ENCODE results near the gene SRPRB. TPM values are rescaled to one million over a fixed set of nuclear protein-coding genes. Genes with fewer than 3 reads are reported as not detected.
A peak's percentile ranks its signal among the peaks of the same experiment; 100 is the strongest.

SRPRB gene
- 28.8 and 54.3 TPM in 2 replicates for polyA plus RNA-seq (2012; rRNA removed)
- polyA plus RNA-seq (2012; cell fraction: cytosol; rRNA removed) = 42.1 and 43.6 TPM in 2 replicates
- 25.7 and 28.3 TPM in 2 replicates for polyA plus RNA-seq (2012; cell fraction: nucleus; rRNA removed)

GRCh38 chr3:133805702-133806475 lies at the start of gene SRPRB:
SRPRB (plus strand) TSS chr3:133805815; CDS start chr3:133805849, 34 bp downstream.
- H3K4me2 ChIP-seq = peak within 1 kb of the TSS; percentile 78
- ChIA-PET CTCF (interaction anchor here (1.4 to 2.3 kb wide), 3 partner anchors 15 to 407 kb away, joined by 4 to 6 read pairs (median 5); no protein-coding TSS in a partner anchor), POLR2A (no interaction called here)
- 1% methylated on average over 26 of the region's 53 CpGs for whole genome bisulfite sequencing (ENCODE audit: low lambda C conversion rate)
- no peaks in the 10 kb centered on the region for H3K9me2 ChIP-seq
- peaks cover 0 to 6% of the 10 kb centered on the region in 2 experiments; a peak in 2 of 4 replicates for H3K4me1 ChIP-seq (ENCODE audit: control insufficient read depth in 1 of 2, insufficient read depth in 2 of 2, low read depth in 1 of 2, low read length in 1 of 2)
- H3K9ac ChIP-seq = peak within 1 kb of the TSS; percentile 64
- H3K4me3 ChIP-seq (ENCODE audit: low read depth in 2 of 2, low read length in 1 of 2) = peak within 1 kb of the TSS; percentile 83 to 93
- H3F3A ChIP-seq (replicated peaks; ENCODE audit: insufficient read depth) = peaks cover 4% of the 10 kb centered on the region
- H3K27me3 ChIP-seq (ENCODE audit: insufficient read depth) = no peaks in the 10 kb centered on the region
- H3K36me3 ChIP-seq (replicated peaks in 1 of 2; ENCODE audit: control insufficient read depth in 1 of 2, insufficient read depth in 2 of 2, low read length in 1 of 2) = peaks cover 25 to 29% of the 10 kb centered on the region in 2 experiments
- peak within 1 kb of the TSS in 1 of 2 experiments; percentile 50; a peak in 2 of 4 replicates for H3K27ac ChIP-seq (ENCODE audit: low read depth in 2 of 2, low read length in 1 of 2)
- DNase-seq = peak; percentile 96
- H3K79me2 ChIP-seq (ENCODE audit: insufficient read depth) = peaks cover 17% of the 10 kb centered on the region
- H4K20me1 ChIP-seq (ENCODE audit: insufficient read depth) = no peaks in the 10 kb centered on the region
- H3K9me3 ChIP-seq = no peaks in the 10 kb centered on the region
- H2AFZ ChIP-seq (ENCODE audit: low read depth) = peak within 1 kb of the TSS; percentile 97
- no peak for TF ChIP-seq RFX5 (IDR thresholded peaks at IDR 0.05; ENCODE audit: low read length)
- TF ChIP-seq GABPA (IDR thresholded peaks at IDR 0.05; ENCODE audit: low read depth) = no peak
- no peak for TF ChIP-seq FOXJ3 (CRISPR knock-in tag; IDR thresholded peaks at IDR 0.05)
- TF ChIP-seq MEF2A (IDR thresholded peaks at IDR 0.05; ENCODE audit: borderline replicate concordance, low read depth) = no peak
- TF ChIP-seq POLR2AphosphoS5 (IDR thresholded peaks at IDR 0.05; ENCODE audit: low read depth, low read length) = peak; percentile 80
- TF ChIP-seq SIN3A (IDR thresholded peaks at IDR 0.05; ENCODE audit: borderline replicate concordance, low read depth, low read length) = peak; percentile 55; the same call in 1 of the 2 replicates
- no peak for TF ChIP-seq FOXM1 (IDR thresholded peaks at IDR 0.05; ENCODE audit: low read depth)
- TF ChIP-seq NFIC (IDR thresholded peaks at IDR 0.05; ENCODE audit: borderline replicate concordance) = no peak
- TF ChIP-seq USF1 (IDR thresholded peaks at IDR 0.05; ENCODE audit: borderline replicate concordance, low read depth) = no peak
- TF ChIP-seq RXRA (IDR thresholded peaks at IDR 0.05; ENCODE audit: borderline replicate concordance, low read depth) = no peak
- peak; percentile 85 for TF ChIP-seq YY1 (IDR thresholded peaks at IDR 0.05; ENCODE audit: low read depth)
- no peak for TF ChIP-seq TEAD4 (IDR thresholded peaks at IDR 0.05; ENCODE audit: borderline replicate concordance, insufficient read depth)
- TF ChIP-seq FOSL2 (IDR thresholded peaks at IDR 0.05; ENCODE audit: borderline replicate concordance, low read depth) = no peak
- TF ChIP-seq GATA2 (CRISPR knock-in tag; IDR thresholded peaks at IDR 0.05) = no peak
- TF ChIP-seq CHD2 (IDR thresholded peaks at IDR 0.05; ENCODE audit: low read length, partially characterized antibody) = peak; percentile 84
- TF ChIP-seq, protein P1, sequence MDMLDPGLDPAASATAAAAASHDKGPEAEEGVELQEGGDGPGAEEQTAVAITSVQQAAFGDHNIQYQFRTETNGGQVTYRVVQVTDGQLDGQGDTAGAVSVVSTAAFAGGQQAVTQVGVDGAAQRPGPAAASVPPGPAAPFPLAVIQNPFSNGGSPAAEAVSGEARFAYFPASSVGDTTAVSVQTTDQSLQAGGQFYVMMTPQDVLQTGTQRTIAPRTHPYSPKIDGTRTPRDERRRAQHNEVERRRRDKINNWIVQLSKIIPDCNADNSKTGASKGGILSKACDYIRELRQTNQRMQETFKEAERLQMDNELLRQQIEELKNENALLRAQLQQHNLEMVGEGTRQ (IDR thresholded peaks at IDR 0.05; ENCODE audit: borderline replicate concordance, low read depth, low read length) = no peak
- TF ChIP-seq TAF1 (IDR thresholded peaks at IDR 0.05; ENCODE audit: borderline replicate concordance, low read depth, low read length) = 0 out of 2 replicates have a peak, but pooled peaks have one; percentile 39
- no peak for TF ChIP-seq EZH2phosphoT487 (IDR thresholded peaks at IDR 0.05; ENCODE audit: borderline replicate concordance, low read depth)
- TF ChIP-seq, protein P2, sequence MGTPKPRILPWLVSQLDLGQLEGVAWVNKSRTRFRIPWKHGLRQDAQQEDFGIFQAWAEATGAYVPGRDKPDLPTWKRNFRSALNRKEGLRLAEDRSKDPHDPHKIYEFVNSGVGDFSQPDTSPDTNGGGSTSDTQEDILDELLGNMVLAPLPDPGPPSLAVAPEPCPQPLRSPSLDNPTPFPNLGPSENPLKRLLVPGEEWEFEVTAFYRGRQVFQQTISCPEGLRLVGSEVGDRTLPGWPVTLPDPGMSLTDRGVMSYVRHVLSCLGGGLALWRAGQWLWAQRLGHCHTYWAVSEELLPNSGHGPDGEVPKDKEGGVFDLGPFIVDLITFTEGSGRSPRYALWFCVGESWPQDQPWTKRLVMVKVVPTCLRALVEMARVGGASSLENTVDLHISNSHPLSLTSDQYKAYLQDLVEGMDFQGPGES (IDR thresholded peaks at IDR 0.05; ENCODE audit: low read depth, low read length) = no peak
- no peak for TF ChIP-seq CTCF (IDR thresholded peaks at IDR 0.05)
- no peak for TF ChIP-seq JUND (IDR thresholded peaks at IDR 0.05)
- no peak for TF ChIP-seq SMC3 (IDR thresholded peaks at IDR 0.05; ENCODE audit: low read depth, low read length)
- TF ChIP-seq REST (IDR thresholded peaks at IDR 0.05; ENCODE audit: low read depth, low read length) = no peak
- TF ChIP-seq MAX (IDR thresholded peaks at IDR 0.05; ENCODE audit: low read depth) = peak; percentile 90

Data from SK-N-SH (cell line).